NCI-H69 (cell line): Measurements from ENCODE around the gene CHN2.

Experiments
- DNase-seq: peaks from one replicate; lab custom pipeline; 2025; lab: John Stamatoyannopoulos, UW

Gene CHN2

GRCh38 chr7:29284696-29285443 lies 90.3 kb downstream of the CHN2 start:
- no peak for DNase-seq

- peak; percentile 96 for DNase-seq
Measured at GRCh38 chr7:29285444-29285793, 90.8 kb downstream of the CHN2 start.

- DNase-seq, result peak; percentile 89
Measured at GRCh38 chr7:29285861-29286260, 91.3 kb downstream of the CHN2 start.

GRCh38 chr7:29287366-29287765 lies 92.8 kb downstream of the CHN2 start:
- peak; percentile 76 for DNase-seq

- peak; percentile 96 for DNase-seq
Measured at GRCh38 chr7:29288181-29289091, 93.9 kb downstream of the CHN2 start.

GRCh38 chr7:29289156-29290021 lies 94.8 kb downstream of the CHN2 start:
- DNase-seq, result peak; percentile 100

GRCh38 chr7:29290829-29291228 lies 96.3 kb downstream of the CHN2 start:
- no peak for DNase-seq

GRCh38 chr7:29291723-29292618 lies 97.4 kb downstream of the CHN2 start:
- DNase-seq, result no peak

- DNase-seq, result peak; percentile 95
Measured at GRCh38 chr7:29292886-29293658, 98.5 kb downstream of the CHN2 start.

- no peak for DNase-seq
Measured at GRCh38 chr7:29296421-29296820, 101.8 kb downstream of the CHN2 start.

- peak; percentile 60 for DNase-seq
Measured at GRCh38 chr7:29297194-29297890, 102.8 kb downstream of the CHN2 start.

- no peak for DNase-seq
Measured at GRCh38 chr7:29299086-29299485, 104.5 kb downstream of the CHN2 start.

- no peak for DNase-seq
Measured at GRCh38 chr7:29300026-29300480, 105.5 kb downstream of the CHN2 start.

GRCh38 chr7:29300649-29301048 lies 106.1 kb downstream of the CHN2 start:
- no peak for DNase-seq

- DNase-seq, result no peak
Measured at GRCh38 chr7:29302666-29303395, 108.3 kb downstream of the CHN2 start.

- peak; percentile 98 for DNase-seq
Measured at GRCh38 chr7:29304756-29305155, 110.2 kb downstream of the CHN2 start.

GRCh38 chr7:29306319-29306991 lies 111.9 kb downstream of the CHN2 start:
- DNase-seq, result no peak

GRCh38 chr7:29308424-29308823 lies 113.8 kb downstream of the CHN2 start:
- DNase-seq, result no peak
